Neutrophil (primary cell): ENCODE measurements around the gene SPNS3.

Experiments
- H3K27ac ChIP-seq: fragments of 200-600 bp; sonication (generic); 2 replicates; pipeline ENCODE4 v1.5.1; 2016; ENCODE audit warnings: mild to moderate bottlenecking, moderate library complexity
- H3K27me3 ChIP-seq: fragments of 200-600 bp; sonication (generic); 2 replicates; pipeline ENCODE4 v1.6.0; 2016; ENCODE audit warnings: mild to moderate bottlenecking
- H3K36me3 ChIP-seq: fragments of 200-600 bp; sonication (generic); 2 replicates; pipeline ENCODE4 v1.5.1; 2017
- H3K4me1 ChIP-seq, 2 experiments: fragments of 200-600 bp in 1 of 2; sonication (generic) in 1 of 2; 1 replicate in 1 of 2; 2 replicates in 1 of 2; pipeline versions ENCODE4 v1.5.1 to v1.6.1; 2013 to 2016; ENCODE audit warnings: low read depth in 1 of 2, low read length in 1 of 2, mild to moderate bottlenecking in 1 of 2, moderate library complexity in 1 of 2; ENCODE audit not compliant: control insufficient read depth in 1 of 2, insufficient read depth in 1 of 2
- H3K4me3 ChIP-seq, 2 experiments: fragments of 200-600 bp in 1 of 2; sonication (generic) in 1 of 2; 1 replicate in 1 of 2; 2 replicates in 1 of 2; pipeline ENCODE4 v1.5.1; 2013 to 2016; ENCODE audit warnings: low read depth in 1 of 2, low read length in 1 of 2, mild to moderate bottlenecking in 1 of 2, moderate library complexity in 1 of 2
- H3K9me3 ChIP-seq: fragments of 200-600 bp; sonication (generic); 2 replicates; pipeline ENCODE4 v1.5.1; 2016
- TF ChIP-seq, protein P1 (sequence below): fragments of 200-600 bp; sonication (generic); IDR thresholded peaks from 2 replicates; pipeline ENCODE4 v1.5.1; 2016; ENCODE audit warnings: antibody characterized with exemption

Gene SPNS3

DNA sequence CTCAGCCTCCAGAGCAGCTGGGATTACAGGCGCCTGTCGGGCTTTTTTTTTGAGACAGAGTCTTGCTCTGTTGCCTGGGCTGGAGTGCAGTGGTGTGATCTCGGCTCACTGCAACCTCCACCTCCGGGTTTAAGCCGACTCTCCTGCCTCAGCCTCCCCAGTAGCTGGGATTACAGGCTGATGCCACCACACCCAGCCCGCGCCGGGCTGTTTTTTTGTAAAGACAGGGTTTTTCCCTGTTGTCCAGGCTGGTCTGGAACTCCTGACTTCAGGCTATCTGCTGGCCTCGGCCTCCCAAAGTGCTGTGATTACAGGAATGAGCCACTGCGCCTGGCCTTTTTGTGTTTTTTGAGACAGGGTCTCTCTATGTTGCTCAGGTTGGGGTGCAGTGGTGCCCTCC lies 27.4 kb upstream of the SPNS3 start:
- H3K27me3 ChIP-seq: no peaks in the 10 kb centered on the region
- H3K27ac ChIP-seq: no peak overlapping the region
- no peaks in the 10 kb centered on the region for H3K4me1 ChIP-seq
- H3K4me3 ChIP-seq: no peak overlapping the region
- TF ChIP-seq, protein P1, sequence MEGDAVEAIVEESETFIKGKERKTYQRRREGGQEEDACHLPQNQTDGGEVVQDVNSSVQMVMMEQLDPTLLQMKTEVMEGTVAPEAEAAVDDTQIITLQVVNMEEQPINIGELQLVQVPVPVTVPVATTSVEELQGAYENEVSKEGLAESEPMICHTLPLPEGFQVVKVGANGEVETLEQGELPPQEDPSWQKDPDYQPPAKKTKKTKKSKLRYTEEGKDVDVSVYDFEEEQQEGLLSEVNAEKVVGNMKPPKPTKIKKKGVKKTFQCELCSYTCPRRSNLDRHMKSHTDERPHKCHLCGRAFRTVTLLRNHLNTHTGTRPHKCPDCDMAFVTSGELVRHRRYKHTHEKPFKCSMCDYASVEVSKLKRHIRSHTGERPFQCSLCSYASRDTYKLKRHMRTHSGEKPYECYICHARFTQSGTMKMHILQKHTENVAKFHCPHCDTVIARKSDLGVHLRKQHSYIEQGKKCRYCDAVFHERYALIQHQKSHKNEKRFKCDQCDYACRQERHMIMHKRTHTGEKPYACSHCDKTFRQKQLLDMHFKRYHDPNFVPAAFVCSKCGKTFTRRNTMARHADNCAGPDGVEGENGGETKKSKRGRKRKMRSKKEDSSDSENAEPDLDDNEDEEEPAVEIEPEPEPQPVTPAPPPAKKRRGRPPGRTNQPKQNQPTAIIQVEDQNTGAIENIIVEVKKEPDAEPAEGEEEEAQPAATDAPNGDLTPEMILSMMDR: no peak
- H3K36me3 ChIP-seq: no peaks in the 10 kb centered on the region
- H3K9me3 ChIP-seq: no peaks in the 10 kb centered on the region

DNA sequence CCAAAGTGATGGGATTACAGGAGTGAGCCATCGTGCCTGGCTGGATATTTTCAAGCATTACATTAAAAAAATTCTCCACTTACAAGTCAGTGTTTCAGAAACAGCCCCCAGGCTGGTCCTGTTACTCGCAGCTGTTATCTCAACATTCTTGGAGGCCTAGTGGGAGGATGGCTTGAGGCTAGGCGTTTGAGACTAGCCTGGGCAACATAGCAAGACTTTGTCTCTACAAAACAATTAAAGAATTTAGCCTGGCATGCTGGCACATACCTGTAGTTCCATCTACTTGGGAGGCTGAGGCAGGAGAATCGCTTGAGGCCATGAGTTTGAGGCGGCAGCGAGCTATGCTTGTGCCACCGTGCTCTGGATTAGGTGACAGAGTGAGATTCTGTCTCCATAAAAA lies 26.5 kb upstream of the SPNS3 start:
- H3K4me1 ChIP-seq: no peaks in the 10 kb centered on the region
- no peak overlapping the region for H3K4me3 ChIP-seq
- H3K9me3 ChIP-seq: no peaks in the 10 kb centered on the region
- H3K36me3 ChIP-seq: no peaks in the 10 kb centered on the region
- no peak overlapping the region for H3K27ac ChIP-seq
- TF ChIP-seq, protein P1: no peak
- H3K27me3 ChIP-seq: no peaks in the 10 kb centered on the region

DNA sequence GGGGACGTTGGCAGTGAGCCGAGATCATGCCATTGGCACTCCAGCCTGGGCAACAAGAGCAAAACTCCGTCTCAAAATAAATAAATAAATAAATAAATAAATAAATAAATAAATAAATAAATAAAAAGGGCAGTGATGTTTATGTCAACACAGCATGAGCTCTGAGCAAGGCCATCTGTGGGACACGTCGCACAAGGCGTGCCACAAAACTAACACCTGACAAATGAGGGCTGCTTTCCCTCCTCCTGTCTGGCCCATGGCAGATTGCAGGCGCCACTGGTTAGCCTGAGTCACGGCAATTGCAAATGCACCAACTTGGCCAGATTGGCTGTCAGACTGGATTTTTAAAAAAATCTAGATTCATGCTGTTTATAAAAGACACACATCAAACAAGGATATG lies 25.9 kb upstream of the SPNS3 start:
- Histone ChIP-seq H3K36me3 (no peaks in the 10 kb centered on the region), H3K27ac (no peak overlapping the region), H3K27me3 (no peaks in the 10 kb centered on the region), H3K4me1 (peaks cover under 1 to 3% of the 10 kb centered on the region in 2 experiments), H3K9me3 (no peaks in the 10 kb centered on the region), H3K4me3 (no peak overlapping the region)
- TF ChIP-seq, protein P1: no peak

DNA sequence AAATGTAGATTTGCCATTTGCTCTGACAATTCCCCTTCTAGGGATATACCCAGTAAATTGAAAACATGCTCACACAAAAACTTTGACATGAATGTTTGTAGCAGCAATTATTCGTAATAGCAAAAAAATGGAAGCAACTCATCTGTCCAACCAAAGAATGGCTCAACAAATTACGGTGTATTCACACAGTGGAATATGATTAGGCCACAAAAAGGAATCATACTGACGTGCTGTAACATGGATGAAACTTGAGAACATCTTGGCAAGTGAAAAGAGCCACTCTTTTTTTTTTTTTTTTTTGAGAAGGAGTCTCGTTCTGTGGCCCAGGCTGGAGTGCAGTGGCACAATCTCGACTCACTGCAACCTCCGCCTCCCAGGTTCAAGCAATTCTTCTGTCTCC lies 24.1 kb upstream of the SPNS3 start:
- H3K27ac ChIP-seq: no peak overlapping the region
- H3K27me3 ChIP-seq: no peaks in the 10 kb centered on the region
- no peak overlapping the region for H3K4me3 ChIP-seq
- TF ChIP-seq, protein P1: no peak
- H3K9me3 ChIP-seq: no peaks in the 10 kb centered on the region
- H3K36me3 ChIP-seq: no peaks in the 10 kb centered on the region
- H3K4me1 ChIP-seq: peaks cover 6 to 7% of the 10 kb centered on the region in 2 experiments

DNA sequence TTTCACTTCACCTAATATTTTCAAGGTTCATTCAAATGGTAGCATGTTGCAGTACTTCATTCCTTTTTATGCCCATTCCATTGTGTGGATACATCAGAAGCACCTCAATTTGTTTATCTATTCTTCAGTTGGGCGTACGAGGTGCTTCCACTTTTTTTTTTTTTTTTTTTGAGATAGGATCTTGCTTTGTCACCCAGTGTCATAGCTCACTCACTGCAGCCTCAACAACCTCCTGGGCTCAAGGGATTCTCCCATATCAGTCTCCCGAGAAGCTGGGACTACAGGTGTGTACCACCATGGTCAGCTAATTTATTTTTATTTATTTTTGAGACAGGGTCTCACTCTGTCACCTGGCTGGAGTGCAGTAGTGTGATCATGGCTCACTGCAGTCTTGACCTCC lies 22.5 kb upstream of the SPNS3 start:
- TF ChIP-seq, protein P1: no peak
- Histone ChIP-seq H3K9me3 (no peaks in the 10 kb centered on the region), H3K27ac (no peak overlapping the region), H3K4me1 (peaks cover 6 to 7% of the 10 kb centered on the region in 2 experiments), H3K4me3 (no peak overlapping the region), H3K36me3 (no peaks in the 10 kb centered on the region), H3K27me3 (no peaks in the 10 kb centered on the region)
